ENCODE results near the gene ACVR1.
"Not testable (repeated sequence)": the region's sequence is repeated elsewhere in the genome, so short reads cannot be mapped to it uniquely, and the experiment has no call there.

ACVR1 gene

DNA sequence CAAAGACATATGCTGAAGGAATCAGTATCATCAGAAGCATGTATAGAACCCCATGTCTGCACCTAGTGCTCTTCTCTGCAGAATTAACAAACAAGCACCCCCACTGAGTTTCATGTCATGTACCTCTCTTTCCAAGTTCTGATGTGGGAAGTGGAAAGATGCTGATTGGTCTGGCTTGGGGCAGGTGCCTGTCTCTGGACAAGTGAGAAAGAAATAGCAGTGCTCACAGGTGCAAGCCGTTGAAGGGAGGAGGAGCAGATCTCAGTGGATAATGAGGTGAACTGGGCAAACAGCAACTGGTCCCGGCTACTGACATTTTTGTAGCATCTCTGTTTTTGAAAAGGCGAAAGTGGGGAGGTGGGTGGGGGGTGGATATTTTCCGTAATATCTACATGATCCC, 17.5 kb upstream of the ACVR1 start:
- DNase-seq = no peak

DNA sequence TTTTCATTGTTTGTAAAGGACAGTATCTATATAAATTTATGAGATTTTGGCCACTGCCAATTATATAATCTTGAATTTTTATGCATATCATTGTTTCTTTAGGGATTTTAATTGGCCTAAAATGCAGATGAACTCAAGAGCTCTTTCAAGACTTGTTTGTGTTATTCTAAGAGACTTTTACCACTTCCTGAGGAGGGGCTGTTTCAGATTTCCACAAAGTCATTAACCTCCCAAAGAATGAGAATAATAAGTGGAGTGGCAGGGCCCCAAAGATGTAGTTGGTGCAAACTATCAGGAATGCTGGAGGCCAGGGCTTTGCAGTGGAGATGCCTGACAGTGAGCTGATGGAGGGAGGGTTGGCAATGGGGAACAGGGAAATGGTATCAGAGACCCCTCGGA, 15.5 kb upstream of the ACVR1 start:
- DNase-seq = no peak

DNA sequence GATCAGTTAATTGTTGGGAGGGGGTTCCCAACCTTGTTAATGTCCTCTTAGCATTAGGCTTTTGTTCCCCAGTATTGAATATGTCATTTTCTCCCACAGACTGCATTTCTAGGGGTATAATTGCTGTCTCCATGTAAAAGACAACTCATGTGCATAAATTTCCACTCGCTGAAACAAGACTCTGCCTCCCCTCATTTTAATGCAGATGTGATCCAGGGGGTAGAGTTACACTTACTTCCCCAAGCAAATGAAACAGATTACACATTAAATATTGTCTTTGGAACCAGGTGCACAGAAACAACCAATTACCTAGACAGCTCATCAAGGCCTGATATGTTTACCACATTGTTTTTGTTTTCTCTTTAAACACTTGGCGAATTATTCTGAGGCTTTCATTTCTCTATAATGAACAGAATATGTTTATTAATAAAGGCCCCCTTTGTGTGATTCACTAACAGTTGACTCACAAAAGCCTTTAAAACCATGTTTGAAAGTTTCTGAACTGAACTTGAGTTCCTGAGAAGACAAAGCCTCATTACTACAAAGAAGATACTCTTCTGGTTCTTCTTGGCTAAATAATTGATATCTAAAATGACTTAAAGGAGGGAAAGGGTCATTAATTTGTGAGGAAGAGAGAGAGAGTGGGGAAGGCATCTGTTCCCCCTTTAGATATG, 15.0 kb upstream of the ACVR1 start:
- DNase-seq = no peak

DNA sequence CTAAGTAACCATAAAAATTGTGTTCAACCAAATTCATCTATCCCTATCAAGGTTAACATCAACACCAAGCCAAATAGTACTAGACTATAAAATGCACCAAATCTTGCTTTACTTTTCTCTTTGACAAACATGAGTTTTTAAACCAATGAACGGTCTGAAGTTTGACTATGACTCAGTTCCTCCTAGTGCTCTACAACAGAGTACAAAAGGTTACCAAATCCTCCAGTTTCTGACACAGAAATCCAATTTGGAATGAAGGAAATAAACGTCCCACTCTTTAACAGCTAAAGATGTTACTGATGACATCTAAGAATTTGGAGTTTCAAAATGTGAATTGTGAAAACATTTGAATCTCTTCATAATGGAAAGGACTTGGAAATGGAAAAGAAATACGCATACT, 11.8 kb upstream of the ACVR1 start:
- no peak for DNase-seq

DNA sequence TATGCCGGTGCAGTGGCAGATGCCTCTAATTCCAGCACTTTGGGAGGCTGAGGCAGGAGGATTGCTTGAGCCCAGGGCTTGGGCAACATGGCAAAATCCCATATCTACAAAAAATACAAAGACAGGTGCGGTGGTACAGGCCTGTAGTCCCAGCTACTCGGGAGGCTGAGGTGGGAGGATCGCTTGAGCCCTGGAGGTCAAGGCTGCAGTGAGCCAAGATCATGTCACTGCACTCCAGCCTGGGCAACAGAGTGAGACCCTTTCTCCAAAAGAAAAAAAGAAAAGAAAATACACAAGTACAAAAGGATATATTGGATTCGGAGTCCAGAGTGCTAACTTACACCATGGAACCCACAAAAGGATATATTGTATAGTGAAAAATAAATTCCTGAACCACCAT, 8.4 kb upstream of the ACVR1 start:
- DNase-seq = not testable (repeated sequence)

DNA sequence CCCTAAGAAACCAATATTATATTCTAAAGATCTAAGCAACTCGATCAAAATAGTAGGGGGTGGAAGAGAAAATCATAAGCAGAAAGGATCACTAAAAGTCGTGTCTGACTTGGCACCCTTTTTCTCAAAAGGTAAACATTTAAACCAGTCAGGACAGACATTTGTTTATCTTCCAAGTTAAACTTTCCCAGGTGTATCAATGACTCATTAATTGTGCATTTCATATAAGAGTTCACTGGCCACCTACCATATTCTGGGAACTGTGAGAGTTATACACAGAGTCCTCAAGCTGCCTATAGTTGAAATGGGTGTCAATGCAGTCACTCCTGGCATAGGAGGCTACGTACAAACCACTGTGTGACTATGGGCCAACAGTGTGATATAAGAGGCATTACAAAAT, 4.8 kb upstream of the ACVR1 start:
- DNase-seq = no peak

DNA sequence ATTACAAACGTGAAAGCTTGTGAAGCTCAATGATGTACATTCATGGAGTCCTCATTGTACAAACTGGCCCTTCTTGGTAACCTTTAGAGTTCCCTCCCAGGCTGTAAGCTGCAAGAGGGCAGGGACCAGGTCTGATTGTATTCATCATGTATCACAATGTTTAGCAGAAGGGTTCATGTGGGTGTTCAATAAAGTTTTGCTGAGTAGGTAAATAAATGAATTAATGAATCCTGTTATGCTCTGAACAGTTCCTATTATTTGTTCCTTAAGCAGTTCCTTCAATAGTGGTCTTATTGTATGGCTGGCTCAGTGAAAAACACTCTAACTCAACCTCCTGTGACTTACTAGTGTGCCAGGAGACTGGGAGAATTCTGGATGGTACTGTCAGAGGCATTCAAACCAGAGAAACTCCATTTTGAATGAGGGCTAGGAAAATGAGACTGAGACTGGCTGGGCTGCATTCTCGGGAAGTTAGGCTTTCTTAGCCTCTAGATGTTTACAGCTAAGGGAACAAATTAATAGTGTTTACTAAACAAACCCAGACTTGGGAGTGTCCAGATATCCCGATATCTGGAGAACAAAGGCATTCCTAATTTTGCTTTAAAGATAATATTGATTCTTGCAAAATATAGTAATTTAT, 1.8 kb upstream of the ACVR1 start:
- no peak for DNase-seq

DNA sequence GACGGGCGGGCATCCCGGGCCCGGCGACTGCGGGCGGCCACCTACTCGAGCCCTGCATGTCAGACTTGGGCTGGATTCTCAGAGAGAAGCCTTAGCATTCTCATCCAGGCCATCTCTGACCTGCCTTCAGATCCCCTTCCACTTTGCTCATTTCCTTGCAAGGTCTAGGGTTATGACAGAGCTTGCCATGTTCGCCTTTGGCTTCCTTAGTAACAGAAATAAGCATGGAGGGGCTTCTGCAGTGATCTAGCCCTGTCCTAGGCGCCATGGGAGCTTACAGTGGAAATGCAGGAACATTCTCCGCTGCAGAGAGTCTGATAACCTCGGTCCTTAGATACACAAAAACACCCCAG, 632 bp upstream of the ACVR1 start:
- DNase-seq = no peak

DNA sequence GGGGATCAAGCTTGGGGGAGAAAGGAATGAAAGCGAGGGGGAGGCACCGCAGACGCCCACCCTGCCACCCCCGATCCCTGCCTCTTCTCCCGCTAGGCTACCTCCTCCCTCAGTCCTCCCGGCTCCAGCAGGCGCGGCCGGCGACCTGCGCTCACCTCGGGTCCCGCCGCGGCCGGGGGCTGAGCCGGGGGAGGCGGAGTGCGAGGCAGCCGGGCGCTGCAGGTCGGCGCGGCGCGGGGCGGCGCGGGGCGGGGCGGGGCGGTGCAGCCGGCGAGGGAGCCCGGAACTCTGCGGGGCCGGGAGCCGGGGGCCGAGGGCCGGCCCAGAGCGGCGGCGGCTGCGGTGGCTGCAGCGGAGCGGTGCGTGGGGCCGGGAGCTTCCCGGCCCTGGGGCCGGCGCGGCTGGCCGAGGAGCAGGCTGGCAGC, 477 bp downstream of the ACVR1 start:
- no peak for DNase-seq

DNA sequence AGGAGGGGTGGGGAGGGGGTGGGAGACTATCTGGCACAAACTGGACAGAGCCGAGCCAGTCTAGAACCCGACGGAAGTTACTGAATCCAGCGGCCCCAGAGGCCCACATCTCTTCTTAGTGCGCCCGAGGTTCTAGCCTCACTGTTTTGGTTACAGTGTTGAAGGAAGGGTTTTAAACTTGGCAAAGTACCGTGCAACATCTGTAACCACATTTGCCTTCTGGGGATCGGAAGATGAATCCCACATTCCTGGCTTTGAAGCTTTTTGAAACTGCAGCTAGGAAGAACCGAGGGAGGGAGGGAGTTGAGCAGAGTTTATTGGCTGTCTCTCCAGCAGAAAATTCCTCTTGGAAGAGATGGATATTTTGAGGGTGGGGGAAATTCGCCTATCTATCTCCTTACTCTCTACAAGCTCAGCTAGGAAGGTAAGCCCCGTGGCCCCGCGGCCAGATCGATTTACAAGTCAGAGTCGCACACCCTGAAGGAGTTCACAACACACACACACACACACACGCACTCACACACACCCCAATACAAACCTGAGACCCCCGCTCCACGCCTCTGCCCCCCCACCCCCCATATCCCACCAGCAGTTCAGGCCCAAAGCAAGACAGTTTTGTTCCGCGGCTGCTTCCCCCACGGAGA, 1.0 kb downstream of the ACVR1 start:
- no peak for DNase-seq

DNA sequence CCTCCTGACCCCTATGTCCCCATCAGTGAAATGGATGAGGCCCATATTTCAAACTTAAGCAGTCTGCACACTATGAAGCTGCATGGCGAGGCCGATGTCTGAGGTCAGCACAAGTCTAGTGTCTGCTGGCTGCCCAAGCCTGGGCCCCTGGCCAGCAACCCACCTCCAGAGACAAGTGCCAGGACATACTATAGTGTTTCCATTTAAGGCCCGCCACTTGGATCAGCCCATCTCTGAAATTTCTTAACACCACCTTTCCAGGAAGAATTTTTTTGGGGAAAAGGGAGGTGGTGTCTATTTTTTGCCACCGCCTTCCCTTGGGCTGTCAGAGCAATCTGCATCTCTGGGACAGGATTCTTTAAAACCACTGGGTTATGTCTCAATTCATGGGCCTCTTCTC, 1.8 kb downstream of the ACVR1 start:
- DNase-seq = no peak

DNA sequence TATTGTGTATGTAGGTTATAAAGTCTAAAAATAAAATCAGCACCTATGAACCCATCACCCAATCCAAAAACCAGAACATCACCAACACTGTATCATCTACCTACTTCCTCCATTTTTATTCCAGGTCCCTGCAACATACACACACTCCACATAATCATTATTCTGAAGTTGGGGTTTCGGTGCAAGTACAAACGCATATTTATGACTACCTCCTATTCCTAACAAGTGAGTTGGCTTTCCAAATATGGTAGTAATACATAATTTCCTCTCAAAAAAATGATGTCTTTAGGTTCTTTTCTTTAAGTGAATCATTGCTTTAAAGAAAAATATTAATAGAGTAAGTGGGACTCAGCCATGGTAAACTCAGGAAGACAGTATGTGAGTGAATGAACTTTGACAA, 3.3 kb downstream of the ACVR1 start:
- no peak for DNase-seq

DNA sequence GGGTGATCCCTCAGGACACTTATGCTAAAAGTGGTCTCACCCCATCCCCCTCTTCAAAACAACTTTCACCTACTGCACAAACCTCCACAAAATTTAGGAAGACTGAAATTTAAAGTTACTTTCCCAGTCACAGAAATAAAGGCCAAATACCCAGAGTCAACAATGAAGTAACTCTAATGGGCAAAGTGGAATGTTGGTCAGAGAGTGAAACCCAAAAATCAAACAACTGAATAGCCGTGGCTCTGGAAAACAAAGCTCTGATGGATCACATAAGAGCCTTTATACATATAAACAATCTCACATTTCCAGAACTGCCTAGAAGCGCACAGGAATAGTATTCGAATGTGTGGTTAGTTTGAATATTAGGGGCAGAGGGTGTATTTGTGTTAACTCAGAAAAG, 4.7 kb downstream of the ACVR1 start:
- DNase-seq = no peak

DNA sequence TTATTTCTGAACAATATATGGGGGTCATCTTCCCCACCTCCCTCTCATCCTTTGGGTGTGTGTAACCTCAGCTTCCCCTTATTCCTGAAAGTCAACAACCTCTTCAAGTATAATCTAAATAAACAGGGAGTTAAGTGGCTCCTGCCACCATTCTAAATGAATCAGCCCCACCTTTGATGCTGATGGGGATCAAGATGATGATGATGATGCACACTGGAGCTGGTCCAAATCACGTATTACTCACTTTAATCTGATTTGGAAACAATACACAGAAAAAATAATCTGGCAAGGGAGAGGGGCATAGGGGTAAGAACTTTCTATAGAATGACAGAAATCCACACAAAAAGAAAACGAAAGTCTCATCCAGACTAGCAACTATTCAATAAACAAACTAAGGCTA, 7.1 kb downstream of the ACVR1 start:
- no peak for DNase-seq

DNA sequence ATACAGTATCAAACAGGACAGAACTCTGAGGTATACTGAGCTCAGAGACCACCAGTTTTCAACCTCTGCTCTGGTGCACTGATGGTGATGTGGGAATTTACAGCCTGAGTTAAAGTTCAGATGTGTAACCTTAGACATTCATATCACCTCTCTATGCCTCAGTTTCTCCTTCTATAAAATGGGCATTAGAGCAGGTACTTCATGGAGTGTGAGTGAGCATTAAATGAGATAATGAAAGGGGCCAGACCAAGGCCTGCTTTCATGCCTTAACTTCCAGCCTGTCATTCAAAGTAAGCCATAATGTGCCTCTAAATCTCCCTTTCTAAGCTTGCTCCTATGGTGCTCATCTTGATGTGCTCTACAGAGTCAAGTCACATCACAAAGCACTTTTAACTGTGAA, 8.4 kb downstream of the ACVR1 start:
- DNase-seq = no peak

DNA sequence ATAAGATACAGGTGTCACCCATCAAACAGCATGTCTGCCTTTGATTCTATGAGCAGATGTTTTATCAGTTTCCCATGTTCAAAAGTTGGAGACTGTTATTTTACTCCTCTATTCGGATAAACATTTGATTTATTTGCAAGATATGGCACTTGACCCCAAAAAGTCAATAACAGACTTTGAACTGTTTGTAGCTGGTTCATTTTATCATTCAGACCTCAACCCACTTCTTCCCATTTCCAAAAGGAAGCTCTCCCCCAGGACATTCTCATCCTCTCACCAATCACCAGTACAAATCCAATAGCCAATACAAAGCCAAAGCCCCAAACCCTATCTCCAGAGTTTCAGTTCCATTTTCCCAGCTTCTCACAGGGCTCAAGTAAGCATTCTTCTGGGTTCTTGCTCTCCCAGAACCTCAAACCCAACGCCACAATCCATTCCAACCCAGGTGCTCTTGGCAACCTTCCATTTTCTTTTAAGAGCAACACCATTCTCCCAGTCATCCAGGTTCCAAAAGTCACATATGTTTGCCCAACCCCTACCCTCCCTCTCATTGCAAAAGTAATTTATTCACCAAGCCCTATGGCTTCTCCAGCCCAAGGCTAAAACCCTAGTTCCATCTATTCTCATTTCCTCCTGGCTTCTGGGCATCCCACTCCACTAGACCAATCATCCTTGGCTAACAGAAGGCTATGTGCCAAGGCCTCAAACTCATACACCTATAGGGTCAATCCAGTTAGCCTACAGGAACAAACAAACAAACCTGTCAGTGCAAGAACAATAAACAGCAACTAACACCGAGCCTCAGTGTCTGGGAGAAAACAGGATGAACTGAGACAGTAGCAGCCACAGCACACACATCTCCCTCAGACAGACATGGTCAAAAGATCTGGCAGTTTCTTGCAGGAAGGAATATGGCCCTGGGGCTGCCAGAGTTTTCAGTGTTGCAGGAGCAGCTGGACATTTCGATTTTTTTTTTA, 9.2 kb downstream of the ACVR1 start:
- no peak for DNase-seq

DNA sequence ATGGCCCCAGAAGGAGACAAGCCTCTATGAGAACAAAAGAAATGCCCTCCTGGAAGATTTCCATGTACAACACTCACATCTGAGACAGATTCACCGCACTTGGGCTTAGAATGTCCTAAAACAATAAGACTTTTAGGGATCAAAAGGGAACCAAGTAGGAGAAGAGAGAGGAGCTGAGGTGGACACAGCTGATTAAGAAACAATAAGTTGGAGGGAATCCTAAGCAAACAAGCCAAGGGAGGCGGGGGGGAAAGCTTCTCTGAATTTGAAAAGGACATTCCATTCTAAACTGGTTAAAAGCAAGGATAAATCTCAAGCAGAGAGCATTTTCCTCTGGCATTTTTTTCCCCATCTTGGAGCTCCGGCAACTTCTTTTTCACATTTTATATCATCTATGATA, 9.9 kb downstream of the ACVR1 start:
- DNase-seq = no peak

DNA sequence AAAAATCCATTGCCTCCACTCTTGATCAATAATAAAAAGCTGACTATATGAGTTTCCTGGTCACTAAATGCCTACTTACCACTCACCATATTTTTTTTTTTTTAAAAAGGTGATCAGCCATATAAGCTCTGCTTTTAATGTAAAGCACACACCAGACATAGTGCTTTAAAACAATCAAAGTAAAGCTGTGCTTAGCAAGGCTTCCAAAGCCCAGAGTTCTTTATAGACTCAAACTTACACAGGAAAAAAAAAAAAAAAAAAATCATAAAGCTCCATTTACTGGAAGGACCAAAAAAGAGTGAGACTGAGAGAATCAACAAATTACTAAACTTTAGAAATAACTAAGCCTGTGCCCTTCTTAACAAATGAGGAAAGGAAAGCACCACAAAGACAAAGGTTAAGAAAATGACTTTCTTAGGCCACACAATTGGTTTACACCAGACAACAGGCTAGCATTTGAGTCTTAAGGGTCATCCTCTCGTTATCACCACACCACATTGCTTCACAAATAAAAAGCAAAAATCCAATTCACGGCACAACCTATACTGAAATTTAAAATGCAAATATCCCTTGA, 11.2 kb downstream of the ACVR1 start:
- DNase-seq = no peak

DNA sequence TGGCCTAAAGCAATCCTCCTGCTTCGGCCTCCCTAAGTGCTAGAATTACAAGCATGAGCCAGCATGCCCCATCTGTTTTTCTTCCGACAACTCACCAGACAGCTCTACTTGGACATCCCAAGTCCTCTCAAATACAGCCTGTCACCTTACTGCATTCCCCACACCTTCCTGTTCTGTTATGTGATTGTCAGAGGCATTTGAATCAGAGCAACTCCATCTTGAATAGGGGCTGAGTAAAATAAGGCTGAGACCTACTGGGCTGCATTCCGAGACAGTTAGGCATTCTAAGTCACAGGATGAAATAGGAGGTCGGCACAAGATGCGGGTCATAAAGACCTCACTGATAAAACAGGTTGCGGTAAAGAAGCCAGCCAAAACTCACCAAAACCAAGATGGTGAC, 17.3 kb downstream of the ACVR1 start:
- DNase-seq = no peak

DNA sequence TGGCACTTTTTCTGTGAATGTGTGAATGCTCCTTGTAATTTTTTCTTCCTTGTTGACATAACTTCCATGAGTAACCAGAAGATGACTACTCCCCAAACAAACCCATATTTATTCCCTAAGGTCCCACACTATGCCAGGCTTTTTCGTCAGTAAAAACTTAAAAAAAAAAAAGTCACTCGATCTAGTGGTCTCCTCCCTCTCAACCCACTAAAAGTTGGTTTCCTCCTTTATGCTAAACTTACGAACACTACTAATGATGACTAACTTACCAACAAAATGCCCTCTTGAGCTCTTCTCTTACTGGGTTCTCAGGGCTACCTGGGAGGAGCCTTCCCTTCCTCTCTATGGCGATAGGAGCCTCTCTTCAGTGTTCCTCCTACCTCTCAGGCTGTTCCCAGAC, 18.2 kb downstream of the ACVR1 start:
- DNase-seq = no peak

DNA sequence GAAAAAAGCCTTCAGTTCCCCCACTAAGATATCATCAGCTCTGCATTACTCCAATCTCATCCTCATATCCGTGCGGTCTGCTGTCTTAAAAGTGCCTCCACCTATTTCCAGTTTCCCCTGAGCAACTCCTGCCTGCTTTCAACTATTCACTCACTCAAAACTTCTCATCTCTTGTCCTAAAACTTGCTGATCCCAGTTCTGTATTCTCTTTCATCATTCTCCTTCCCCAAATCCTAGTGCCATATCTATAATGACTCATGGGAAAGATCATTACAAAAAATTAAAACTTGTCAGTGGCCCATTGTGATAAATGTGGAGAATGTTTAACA, 20.0 kb downstream of the ACVR1 start:
- DNase-seq = no peak

DNA sequence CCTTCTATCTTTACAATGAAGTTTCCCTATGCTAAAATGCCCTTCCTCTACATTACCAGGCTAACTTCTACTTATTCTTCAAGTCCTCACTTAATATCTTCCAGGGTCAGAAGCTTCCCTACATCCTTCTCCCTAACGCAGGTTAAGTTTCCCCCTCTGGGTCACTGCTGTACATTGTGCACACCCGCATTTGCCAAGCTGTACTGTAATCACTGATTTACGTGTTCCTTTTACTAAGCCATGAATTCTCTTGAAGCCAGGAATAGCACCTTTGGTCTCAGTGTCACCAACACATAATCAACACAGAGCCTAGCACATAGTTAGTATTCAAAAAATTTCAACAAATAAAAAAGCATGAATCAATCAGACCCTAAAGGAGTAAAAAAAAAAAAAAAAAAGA, 22.3 kb downstream of the ACVR1 start:
- no peak for DNase-seq

DNA sequence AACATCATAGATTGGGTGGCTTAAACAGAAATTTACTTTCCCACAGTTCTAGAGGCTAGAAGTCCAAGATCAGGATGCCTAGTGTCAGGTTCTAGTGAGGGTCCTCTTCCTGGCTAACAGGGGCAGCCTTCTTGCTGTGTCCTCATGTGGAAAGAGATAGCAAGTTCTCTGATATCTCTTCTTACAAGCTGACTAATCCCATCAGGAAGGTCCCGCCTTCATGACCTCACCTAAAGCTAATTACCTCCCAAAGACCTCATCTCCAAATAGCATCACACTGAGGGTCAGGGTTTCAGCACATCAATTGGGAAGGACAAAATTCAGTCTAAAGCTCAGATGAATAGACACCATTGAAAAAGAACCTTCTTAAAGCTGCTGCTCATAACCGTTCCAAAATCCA, 22.9 kb downstream of the ACVR1 start:
- no peak for DNase-seq

Data from activated T-cell treated with anti-CD3 and anti-CD28 coated beads, Interleukin-2, amount 50 U/mL, for 1 hour (primary cell).